ENCODE data around the gene PTPRM. TPM values are rescaled to one million over a fixed set of nuclear protein-coding genes. Genes with fewer than 3 reads are reported as not detected.
"Not testable (repeated sequence)": the region's sequence is repeated elsewhere in the genome, so short reads cannot be mapped to it uniquely, and the experiment has no call there.

Gene PTPRM
- total and polyA plus RNA-seq, 3 donors from 2014 or later = 76.4 to 101 (median 94.6) TPM

GRCh38 chr18:7958081-7958896, 391.2 kb downstream of the PTPRM start:
- H3K27ac ChIP-seq = no peak overlapping the region

GRCh38 chr18:7958897-7959146, 391.7 kb downstream of the PTPRM start:
- Histone ChIP-seq H3K27me3 (no peaks in the 10 kb centered on the region), H3K36me3 (ENCODE audit: low read depth, missing control alignments) (no peaks in the 10 kb centered on the region), H3K9me3 (no peaks in the 10 kb centered on the region), H3K4me1 (no peaks in the 10 kb centered on the region), H3K27ac (no peak overlapping the region), H3K4me3 (no peak overlapping the region)
- intact Hi-C loops (cut with DNase I; ENCODE audit: low total_unique reads) = no loop called here
- no peak for TF ChIP-seq POLR2A (IDR thresholded peaks at IDR 0.05)
- no peak for TF ChIP-seq CTCF (IDR thresholded peaks at IDR 0.05)
- 79 to 87% methylated on average over 1 of the region's 1 CpG for WGBS, 2 donors
- no peak for DNase-seq

More at GRCh38 chr18:7958081-7958896, 391.2 kb downstream of the PTPRM start:
- no peak for TF ChIP-seq CTCF (IDR thresholded peaks at IDR 0.05)
- no peak for TF ChIP-seq POLR2A (IDR thresholded peaks at IDR 0.05)
- intact Hi-C loops (cut with DNase I; ENCODE audit: low total_unique reads) = no loop called here
- Histone ChIP-seq H3K27me3 (no peaks in the 10 kb centered on the region), H3K4me1 (no peaks in the 10 kb centered on the region), H3K9me3 (no peaks in the 10 kb centered on the region), H3K4me3 (no peak overlapping the region), H3K36me3 (ENCODE audit: low read depth, missing control alignments) (no peaks in the 10 kb centered on the region)
- 62 to 74% methylated on average over 4 of the region's 4 CpGs for WGBS, 2 donors
- no peak for DNase-seq

- H3K27ac ChIP-seq; DNase-seq; H3K9me3 ChIP-seq; intact Hi-C loops (cut with DNase I; ENCODE audit: low total_unique reads); H3K4me3 ChIP-seq; H3K36me3 ChIP-seq (ENCODE audit: low read depth, missing control alignments); H3K27me3 ChIP-seq; H3K4me1 ChIP-seq: not testable (repeated sequence)
- no CpG with 5 or more reads among the region's 18 CpGs for WGBS, 2 donors
These were observed 399.6 kb downstream of the PTPRM start for GRCh38 chr18:7966682-7967081.

- WGBS, 2 donors = 71 to 78% methylated on average over 6 of the region's 6 CpGs
- TF ChIP-seq POLR2A (IDR thresholded peaks at IDR 0.05) (no peak), CTCF (IDR thresholded peaks at IDR 0.05) (no peak)
- Histone ChIP-seq H3K36me3 (ENCODE audit: low read depth, missing control alignments) (no peaks in the 10 kb centered on the region), H3K4me1 (no peaks in the 10 kb centered on the region), H3K27ac (no peak overlapping the region), H3K27me3 (no peaks in the 10 kb centered on the region), H3K9me3 (no peaks in the 10 kb centered on the region), H3K4me3 (no peak overlapping the region)
- DNase-seq = no peak
- intact Hi-C loops (cut with DNase I; ENCODE audit: low total_unique reads) = no loop called here
These were observed 407.2 kb downstream of the PTPRM start for GRCh38 chr18:7974200-7974874.

- no peak for TF ChIP-seq POLR2A (IDR thresholded peaks at IDR 0.05)
- no peak for TF ChIP-seq CTCF (IDR thresholded peaks at IDR 0.05)
- intact Hi-C loops (cut with DNase I; ENCODE audit: low total_unique reads) = no loop called here
- WGBS, 2 donors = 75 to 79% methylated on average over 4 of the region's 4 CpGs
- Histone ChIP-seq H3K27me3 (no peaks in the 10 kb centered on the region), H3K27ac (no peak overlapping the region), H3K9me3 (no peaks in the 10 kb centered on the region), H3K4me3 (no peak overlapping the region), H3K36me3 (ENCODE audit: low read depth, missing control alignments) (no peaks in the 10 kb centered on the region), H3K4me1 (no peaks in the 10 kb centered on the region)
- DNase-seq = no peak
These were observed 410.8 kb downstream of the PTPRM start for GRCh38 chr18:7977897-7978296.
